MM.1S (cell line): ENCODE data around the gene EIF6.

Source experiments
- CTCF ChIP-seq: fragments of 300-600 bp; sonication (generic); IDR thresholded peaks from 2 replicates; pipeline ENCODE4 v1.5.1; 2016; ENCODE audit warnings: antibody characterized with exemption, low read length, mixed read lengths
- EZH2phosphoT487 ChIP-seq: fragments of 300-600 bp; sonication (generic); IDR thresholded peaks from 2 replicates; pipeline ENCODE4 v1.6.1; 2018; ENCODE audit warnings: antibody characterized with exemption, low read length

GRCh38 chr20:35240083-35240810 lies 44.3 kb downstream of the EIF6 start:
- no peak for TF ChIP-seq CTCF
- no peak for TF ChIP-seq EZH2phosphoT487
